Thyroid gland (tissue), 4 donors: ENCODE measurements around the gene CA6. TPM values are rescaled to one million over a fixed set of nuclear protein-coding genes. Genes with fewer than 3 reads are reported as not detected.
"Not testable (repeated sequence)": the region's sequence is repeated elsewhere in the genome, so short reads cannot be mapped to it uniquely, and the experiment has no call there.

Experiments
- DNase-seq, 2 donors: peaks; one replicate each; pipeline ENCODE4 v3.0.0-alpha.2; 2019
- H3K27ac ChIP-seq, 3 donors: fragments of 200-600 bp; sonication (generic); 1 replicate in 2 of 3; 2 replicates in 1 of 3; pipeline ENCODE4 v1.5.1; 2016 to 2019; ENCODE audit warnings: mild to moderate bottlenecking in 1 of 3, moderate library complexity in 1 of 3
- H3K27me3 ChIP-seq: fragments of 200-600 bp; sonication (generic); one replicate; pipeline ENCODE4 v1.5.1; 2019
- H3K36me3 ChIP-seq, 2 donors: fragments of 200-600 bp; sonication (generic); one replicate each; pipeline ENCODE4 v1.5.1; 2016 to 2019
- H3K4me1 ChIP-seq, 2 donors: fragments of 200-600 bp; sonication (generic); one replicate each; pipeline ENCODE4 v1.5.1; 2017 to 2019
- H3K4me3 ChIP-seq, 3 donors: fragments of 200-600 bp; sonication (generic); replicated peaks in 1 of 3; 1 replicate in 2 of 3; 2 replicates in 1 of 3; pipeline ENCODE4 v1.5.1; 2016; ENCODE audit warnings: mild to moderate bottlenecking in 1 of 3
- H3K9me3 ChIP-seq: fragments of 200-600 bp; sonication (generic); one replicate; pipeline ENCODE4 v1.5.1; 2017
- CTCF ChIP-seq, 6 experiments: fragments of 200-600 bp in 3 of 6; fragments of 450-650 bp in 3 of 6; sonication (generic) in 3 of 6; IDR thresholded peaks; one replicate each; pipeline ENCODE4 v1.5.1; 2016 to 2019; ENCODE audit warnings: antibody characterized with exemption in 6 of 6, mild to moderate bottlenecking in 2 of 6, inconsistent platforms in 1 of 6, moderate library complexity in 1 of 6
- POLR2A ChIP-seq, 2 donors: fragments of 450-650 bp; IDR thresholded peaks; one replicate each; pipeline ENCODE4 v1.6.1; 2017; ENCODE audit warnings: antibody characterized with exemption in 2 of 2, mild to moderate bottlenecking in 2 of 2, moderate library complexity in 1 of 2
- WGBS, 2 donors: methylation state at CpG; one replicate each; pipeline ENCODE4 v1.1.5; 2017; 5-methylcytosine and 5-hydroxymethylcytosine counted together
- intact Hi-C: fragments of 100-400 bp; cut with DNase I; formaldehyde crosslinking; loops from one replicate; pipeline ENCODE4 v1.15.1; 2023
- total RNA-seq, 4 donors: library from RNA; depleted of rRNA; stranded (reverse); fragments of >200 nt; gene quantifications; one replicate each; pipeline ENCODE4 v1.2.3, GENCODE V29; 2016

Gene CA6
- total RNA-seq, 4 donors from 2014 or later: not detected

GRCh38 chr1:9014475-9015375 lies 69.1 kb downstream of the CA6 start:
- TF ChIP-seq POLR2A (IDR thresholded peaks at IDR 0.05) (no peak), CTCF (IDR thresholded peaks at IDR 0.05) (no peak)
- Histone ChIP-seq H3K4me1 (peaks cover 0 to under 1% of the 10 kb centered on the region in 2 donors), H3K9me3 (no peaks in the 10 kb centered on the region), H3K27me3 (no peaks in the 10 kb centered on the region), H3K4me3 (no peak overlapping the region), H3K27ac (no peak overlapping the region), H3K36me3 (no peaks in the 10 kb centered on the region)
- intact Hi-C loops: no loop called here
- no peak for DNase-seq
- WGBS, 2 donors: 90 to 96% methylated on average over 20 to 25 of the region's 36 CpGs

- 82 to 88% methylated on average over 5 of the region's 5 CpGs for WGBS, 2 donors
- intact Hi-C loops: no loop called here
- TF ChIP-seq POLR2A (IDR thresholded peaks at IDR 0.05) (no peak), CTCF (IDR thresholded peaks at IDR 0.05) (no peak)
These were observed 70.8 kb downstream of the CA6 start for GRCh38 chr1:9016455-9016854.

GRCh38 chr1:9018333-9018732 lies 72.7 kb downstream of the CA6 start:
- intact Hi-C loops: no loop called here
- Histone ChIP-seq H3K9me3 (no peaks in the 10 kb centered on the region), H3K4me3 (no peak overlapping the region), H3K27me3 (no peaks in the 10 kb centered on the region), H3K4me1 (peaks cover 0 to 8% of the 10 kb centered on the region in 2 donors), H3K27ac (no peak overlapping the region), H3K36me3 (no peaks in the 10 kb centered on the region)
- WGBS, 2 donors: 53 to 59% methylated on average over 13 of the region's 13 CpGs
- no peak for DNase-seq
- TF ChIP-seq POLR2A (IDR thresholded peaks at IDR 0.05) (no peak), CTCF (IDR thresholded peaks at IDR 0.05) (no peak)

More at GRCh38 chr1:9016455-9016854, 70.8 kb downstream of the CA6 start:
- H3K36me3 ChIP-seq: no peaks in the 10 kb centered on the region
- no peak overlapping the region for H3K27ac ChIP-seq
- DNase-seq: no peak
- no peaks in the 10 kb centered on the region for H3K9me3 ChIP-seq
- no peaks in the 10 kb centered on the region for H3K27me3 ChIP-seq
- peaks cover 0 to 8% of the 10 kb centered on the region in 2 donors for H3K4me1 ChIP-seq
- no peak overlapping the region for H3K4me3 ChIP-seq

GRCh38 chr1:9019896-9020295 lies 74.2 kb downstream of the CA6 start:
- DNase-seq: no peak
- TF ChIP-seq POLR2A (IDR thresholded peaks at IDR 0.05) (no peak), CTCF (IDR thresholded peaks at IDR 0.05) (no peak)
- Histone ChIP-seq H3K27ac (no peak overlapping the region), H3K9me3 (no peaks in the 10 kb centered on the region), H3K36me3 (no peaks in the 10 kb centered on the region), H3K4me1 (peaks cover 0 to 8% of the 10 kb centered on the region in 2 donors), H3K27me3 (no peaks in the 10 kb centered on the region), H3K4me3 (no peak overlapping the region)
- intact Hi-C loops: no loop called here
- 53 to 60% methylated on average over 4 of the region's 4 CpGs for WGBS, 2 donors

- peak; percentile 33 to 40 for DNase-seq
- intact Hi-C loops: no loop called here
- H3K4me3 ChIP-seq: no peak overlapping the region
- H3K9me3 ChIP-seq: no peaks in the 10 kb centered on the region
- no peak for TF ChIP-seq CTCF (IDR thresholded peaks at IDR 0.05)
- TF ChIP-seq POLR2A (IDR thresholded peaks at IDR 0.05): no peak
- WGBS, 2 donors: 36 to 37% methylated on average over 6 of the region's 6 CpGs
- no peak overlapping the region for H3K27ac ChIP-seq
- H3K36me3 ChIP-seq: no peaks in the 10 kb centered on the region
- peaks cover 0 to 8% of the 10 kb centered on the region in 2 donors for H3K4me1 ChIP-seq
- no peaks in the 10 kb centered on the region for H3K27me3 ChIP-seq
These were observed 74.6 kb downstream of the CA6 start for GRCh38 chr1:9020305-9020704.

- H3K9me3 ChIP-seq, DNase-seq, H3K36me3 ChIP-seq, H3K27ac ChIP-seq, H3K4me3 ChIP-seq, intact Hi-C loops, H3K27me3 ChIP-seq, H3K4me1 ChIP-seq: not testable (repeated sequence)
- WGBS, 2 donors: 65% methylated on average over 15 of the region's 15 CpGs
These were observed 76.5 kb downstream of the CA6 start for GRCh38 chr1:9022026-9022738.
